ENCODE measurements around the gene ZXDC. TPM values are rescaled to one million over a fixed set of nuclear protein-coding genes. Genes with fewer than 3 reads are reported as not detected.

The ZXDC gene, protein sequence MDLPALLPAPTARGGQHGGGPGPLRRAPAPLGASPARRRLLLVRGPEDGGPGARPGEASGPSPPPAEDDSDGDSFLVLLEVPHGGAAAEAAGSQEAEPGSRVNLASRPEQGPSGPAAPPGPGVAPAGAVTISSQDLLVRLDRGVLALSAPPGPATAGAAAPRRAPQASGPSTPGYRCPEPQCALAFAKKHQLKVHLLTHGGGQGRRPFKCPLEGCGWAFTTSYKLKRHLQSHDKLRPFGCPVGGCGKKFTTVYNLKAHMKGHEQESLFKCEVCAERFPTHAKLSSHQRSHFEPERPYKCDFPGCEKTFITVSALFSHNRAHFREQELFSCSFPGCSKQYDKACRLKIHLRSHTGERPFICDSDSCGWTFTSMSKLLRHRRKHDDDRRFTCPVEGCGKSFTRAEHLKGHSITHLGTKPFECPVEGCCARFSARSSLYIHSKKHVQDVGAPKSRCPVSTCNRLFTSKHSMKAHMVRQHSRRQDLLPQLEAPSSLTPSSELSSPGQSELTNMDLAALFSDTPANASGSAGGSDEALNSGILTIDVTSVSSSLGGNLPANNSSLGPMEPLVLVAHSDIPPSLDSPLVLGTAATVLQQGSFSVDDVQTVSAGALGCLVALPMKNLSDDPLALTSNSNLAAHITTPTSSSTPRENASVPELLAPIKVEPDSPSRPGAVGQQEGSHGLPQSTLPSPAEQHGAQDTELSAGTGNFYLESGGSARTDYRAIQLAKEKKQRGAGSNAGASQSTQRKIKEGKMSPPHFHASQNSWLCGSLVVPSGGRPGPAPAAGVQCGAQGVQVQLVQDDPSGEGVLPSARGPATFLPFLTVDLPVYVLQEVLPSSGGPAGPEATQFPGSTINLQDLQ
- 11.8 and 17.5 TPM in 2 replicates for total RNA-seq

DNA sequence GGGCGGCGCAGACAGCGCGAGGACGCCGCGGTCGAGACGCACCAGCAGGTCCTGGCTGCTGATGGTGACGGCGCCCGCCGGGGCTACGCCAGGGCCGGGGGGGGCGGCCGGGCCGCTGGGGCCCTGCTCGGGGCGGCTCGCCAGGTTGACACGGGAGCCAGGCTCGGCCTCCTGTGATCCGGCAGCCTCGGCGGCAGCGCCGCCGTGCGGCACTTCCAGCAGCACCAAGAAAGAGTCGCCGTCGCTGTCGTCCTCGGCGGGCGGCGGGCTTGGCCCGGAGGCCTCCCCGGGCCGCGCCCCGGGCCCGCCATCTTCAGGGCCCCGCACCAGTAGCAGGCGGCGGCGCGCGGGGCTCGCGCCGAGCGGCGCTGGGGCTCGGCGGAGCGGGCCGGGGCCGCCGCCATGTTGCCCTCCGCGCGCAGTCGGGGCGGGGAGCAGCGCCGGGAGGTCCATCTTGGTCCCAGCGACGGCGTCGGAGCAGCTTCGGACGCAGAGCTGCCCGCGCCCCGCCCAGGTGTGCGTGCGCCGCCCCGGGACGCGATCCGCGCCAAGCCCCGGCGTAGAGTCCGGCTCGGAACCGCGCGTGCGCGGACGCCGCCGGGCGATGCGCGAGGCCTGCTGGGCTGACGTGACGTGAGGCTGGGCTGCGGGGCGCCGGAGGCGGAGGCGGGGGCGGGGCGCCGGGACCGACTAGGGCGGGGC lies at the start of gene ZXDC:
Gene ZXDC, minus strand, starts transcription at position 479 of the 702 bp plus-strand sequence. Its CDS starts 26 bp downstream, at position 453.

DNA sequence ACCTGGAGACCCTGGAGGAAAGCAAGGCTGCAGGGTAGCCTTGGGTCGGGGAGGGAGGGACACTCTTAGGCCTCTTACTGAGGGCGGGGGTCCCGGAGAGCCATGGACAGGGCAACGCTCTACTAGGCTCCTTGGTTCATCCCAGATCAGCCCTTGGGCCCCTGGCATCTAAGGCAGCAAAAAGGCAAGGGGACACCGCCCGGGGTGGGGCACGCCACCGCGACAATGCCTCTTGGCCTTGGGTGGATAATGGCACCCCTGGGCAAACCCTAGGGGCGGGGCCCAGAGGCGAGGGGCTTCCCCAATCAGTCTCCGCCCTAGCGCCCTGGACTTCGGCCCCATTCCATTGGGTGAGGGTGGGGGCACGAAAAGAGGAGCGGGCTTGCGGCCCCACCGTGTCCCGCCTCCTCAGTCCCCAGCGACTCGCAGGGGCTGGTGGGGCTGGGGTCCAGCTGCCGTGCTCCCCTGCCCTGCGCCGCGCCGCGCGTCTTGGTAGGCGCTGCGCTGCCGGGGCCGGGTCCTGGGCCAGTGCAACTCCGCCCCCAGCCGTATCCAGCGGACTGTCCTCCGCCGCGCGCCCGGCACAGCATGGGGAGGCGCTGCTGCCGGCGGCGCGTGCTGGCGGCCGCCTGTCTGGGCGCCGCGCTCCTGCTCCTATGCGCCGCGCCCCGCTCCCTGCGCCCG lies 48.2 kb upstream of the ZXDC start, which contains the start of gene CHST13:
Gene CHST13, plus strand, starts transcription at position 411 of the 684 bp plus-strand sequence. Its CDS starts 178 bp downstream, at position 589.

DNA sequence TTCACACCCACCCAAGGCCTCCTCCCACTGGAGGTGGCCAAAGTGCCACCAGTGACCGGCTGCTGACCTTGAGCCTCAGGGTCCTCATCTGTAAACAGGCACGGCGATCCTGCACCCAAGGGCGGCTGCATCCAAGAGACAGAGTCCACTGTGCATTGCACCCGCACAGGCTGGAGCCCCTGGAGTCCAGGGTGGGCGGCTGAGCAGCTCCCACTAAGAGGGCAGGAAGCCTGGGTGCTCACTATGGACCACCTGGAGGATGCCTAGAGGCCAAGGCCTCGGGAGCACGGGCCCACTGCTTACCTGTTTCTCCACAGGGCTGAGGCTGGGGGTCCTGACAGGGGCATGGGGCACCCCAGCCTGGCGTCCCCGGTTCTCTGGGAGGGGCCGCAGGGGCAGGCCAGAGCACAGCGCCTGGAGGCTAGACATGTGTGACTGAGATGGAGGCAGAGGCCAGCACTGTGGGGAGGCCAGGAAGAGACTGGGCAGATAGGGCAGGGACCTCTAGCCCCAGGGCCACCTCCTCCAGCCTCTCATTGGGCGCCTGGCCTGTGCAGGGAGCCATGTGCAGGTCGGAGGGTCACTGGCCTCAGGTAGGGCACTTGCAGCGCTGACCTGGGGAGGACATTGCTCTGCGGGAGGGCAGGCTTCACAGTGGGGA lies 41.7 kb upstream of the ZXDC start, which contains the start of gene UROC1:
Gene UROC1, minus strand, starts transcription at position 483 of the 661 bp plus-strand sequence. Its CDS starts 54 bp downstream, at position 429.

DNA sequence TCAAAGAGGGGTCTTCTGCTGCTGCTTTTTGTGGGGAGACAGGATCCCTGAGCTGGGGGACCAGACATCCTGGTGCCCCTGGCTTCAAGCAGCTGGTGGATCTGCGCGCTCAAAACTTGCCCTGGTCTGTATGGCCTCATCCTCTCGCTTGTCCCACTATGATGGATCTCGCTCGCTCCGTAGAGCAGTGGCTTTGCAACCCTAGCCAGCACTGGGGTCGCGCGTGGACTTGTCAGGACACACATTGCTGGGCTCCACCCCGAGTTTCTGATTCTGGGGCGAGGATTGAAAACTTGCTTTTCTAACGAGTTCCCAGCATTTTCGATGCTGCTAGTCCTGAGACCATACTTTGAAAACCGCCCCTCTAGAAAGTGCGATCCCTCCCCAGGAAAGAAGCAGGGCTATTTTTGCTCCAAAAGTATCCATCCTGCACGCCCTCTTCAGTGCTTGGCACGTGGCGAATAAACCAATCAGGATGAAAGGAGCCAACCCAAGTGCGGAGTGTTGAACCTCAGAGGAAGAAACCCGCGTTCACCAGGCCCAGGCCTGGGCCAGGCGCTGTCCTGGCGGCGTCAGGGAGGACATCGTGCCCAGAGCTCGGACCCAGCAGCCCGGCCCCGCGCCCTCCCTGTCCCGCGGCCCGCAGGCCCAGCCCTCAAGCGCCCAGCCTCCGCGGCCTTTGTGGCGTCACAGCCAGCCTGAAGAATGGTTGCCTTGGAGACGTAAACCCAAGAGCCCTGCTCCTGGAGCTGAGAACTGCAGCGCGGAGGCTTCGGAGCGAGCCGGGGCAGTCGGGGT lies 81.3 kb downstream of the ZXDC start, which contains the start of gene CFAP100:
Gene CFAP100, plus strand, starts transcription at position 731 of the 798 bp plus-strand sequence. CDS start 1,092 bp downstream, outside the sequence.

Other genes with a start within 250 kb of the ZXDC start
- gene KLF15, start 118.5 kb downstream of the ZXDC start, total RNA-seq, result 2.1 and 9.5 TPM in 2 replicates
- not detected in 2 replicates for gene CFAP100, start 81.0 kb downstream of the ZXDC start, total RNA-seq
- gene UROC1, start 41.9 kb upstream of the ZXDC start, total RNA-seq, result not detected in 2 replicates
- gene CHST13, start 48.3 kb upstream of the ZXDC start, total RNA-seq, result not detected in 2 replicates
- gene C3orf22, start 83.0 kb upstream of the ZXDC start, total RNA-seq, result not detected in 2 replicates
- gene TXNRD3, start 179.2 kb upstream of the ZXDC start, total RNA-seq, result 6.7 and 7.1 TPM in 2 replicates
- 7.1 and 22.1 TPM in 2 replicates for gene CHCHD6, start 228.3 kb upstream of the ZXDC start, total RNA-seq